ENCODE data around the gene TMEM17.
"Not testable (repeated sequence)": the region's sequence is repeated elsewhere in the genome, so short reads cannot be mapped to it uniquely, and the experiment has no call there.

The TMEM17 gene

GRCh38 chr2:62505750-62506420 lies at the start of gene TMEM17:
TSS of gene TMEM17 (minus strand) at chr2:62506195. CDS start at chr2:62506129, 66 bp downstream.
- DNase-seq = peak; percentile 76

GRCh38 chr2:62554440-62554839 lies 48.4 kb upstream of the TMEM17 start:
- DNase-seq = no peak

GRCh38 chr2:62550461-62550860 lies 44.5 kb upstream of the TMEM17 start:
- DNase-seq = no peak

- DNase-seq = no peak
These were observed 41.9 kb upstream of the TMEM17 start for GRCh38 chr2:62547854-62548253.

GRCh38 chr2:62545261-62545660 lies 39.3 kb upstream of the TMEM17 start:
- DNase-seq = no peak

GRCh38 chr2:62540408-62541168 lies 34.6 kb upstream of the TMEM17 start:
- DNase-seq = no peak

- no peak for DNase-seq
These were observed 33.8 kb upstream of the TMEM17 start for GRCh38 chr2:62539606-62540407.

- DNase-seq = no peak
These were observed 32.8 kb upstream of the TMEM17 start for GRCh38 chr2:62538756-62539155.

- no peak for DNase-seq
These were observed 31.8 kb upstream of the TMEM17 start for GRCh38 chr2:62537814-62538213.

GRCh38 chr2:62536873-62537547 lies 31.0 kb upstream of the TMEM17 start:
- DNase-seq = no peak

GRCh38 chr2:62535521-62535920 lies 29.5 kb upstream of the TMEM17 start:
- DNase-seq = not testable (repeated sequence)

GRCh38 chr2:62531594-62531993 lies 25.6 kb upstream of the TMEM17 start:
- DNase-seq = no peak

GRCh38 chr2:62529758-62530157 lies 23.8 kb upstream of the TMEM17 start:
- DNase-seq = no peak

- no peak for DNase-seq
These were observed 21.6 kb upstream of the TMEM17 start for GRCh38 chr2:62527478-62528210.

- DNase-seq = no peak
These were observed 20.8 kb upstream of the TMEM17 start for GRCh38 chr2:62526531-62527381.

- no peak for DNase-seq
These were observed 19.7 kb upstream of the TMEM17 start for GRCh38 chr2:62525549-62526269.

GRCh38 chr2:62524293-62524941 lies 18.4 kb upstream of the TMEM17 start:
- DNase-seq = no peak

GRCh38 chr2:62521061-62521460 lies 15.1 kb upstream of the TMEM17 start:
- not testable (repeated sequence) for DNase-seq

GRCh38 chr2:62512384-62512783 lies 6.4 kb upstream of the TMEM17 start:
- DNase-seq = no peak

GRCh38 chr2:62511636-62512035 lies 5.6 kb upstream of the TMEM17 start:
- DNase-seq = no peak

All from NCI-H2029 (cell line).